GM18499 (cell line): Measurements from ENCODE around the gene OCA2.
"Not testable (repeated sequence)": the region's sequence is repeated elsewhere in the genome, so short reads cannot be mapped to it uniquely, and the experiment has no call there.

Experiments used
- ATAC-seq: cut with Tn5 transposase; IDR thresholded peaks from one replicate; pipeline ENCODE4 v1.9.1; 2021; ENCODE audit warnings: moderate number of reproducible peaks; ENCODE audit not compliant: insufficient read depth, unreplicated experiment

The OCA2 gene

GRCh38 chr15:27763514-27763913, 335.6 kb downstream of the OCA2 start:
- ATAC-seq: no peak

- ATAC-seq: no peak
These were observed 336.6 kb downstream of the OCA2 start for GRCh38 chr15:27762471-27762870.

GRCh38 chr15:27757052-27757451, 342.1 kb downstream of the OCA2 start:
- no peak for ATAC-seq

- ATAC-seq: no peak
These were observed 346.4 kb downstream of the OCA2 start for GRCh38 chr15:27752691-27753090.

GRCh38 chr15:27747997-27748396, 351.1 kb downstream of the OCA2 start:
- ATAC-seq: no peak

GRCh38 chr15:27746401-27746955, 352.6 kb downstream of the OCA2 start:
- ATAC-seq: no peak

GRCh38 chr15:27744641-27745040, 354.5 kb downstream of the OCA2 start:
- ATAC-seq: no peak

- no peak for ATAC-seq
These were observed 355.5 kb downstream of the OCA2 start for GRCh38 chr15:27743638-27744037.

- ATAC-seq: no peak
These were observed 356.2 kb downstream of the OCA2 start for GRCh38 chr15:27742751-27743477.

GRCh38 chr15:27741226-27741860, 357.8 kb downstream of the OCA2 start:
- no peak for ATAC-seq

- ATAC-seq: no peak
These were observed 364.2 kb downstream of the OCA2 start for GRCh38 chr15:27734785-27735495.

- no peak for ATAC-seq
These were observed 367.3 kb downstream of the OCA2 start for GRCh38 chr15:27731776-27732175.

- no peak for ATAC-seq
These were observed 368.2 kb downstream of the OCA2 start for GRCh38 chr15:27730868-27731267.

- ATAC-seq: no peak
These were observed 373.4 kb downstream of the OCA2 start for GRCh38 chr15:27725731-27726130.

GRCh38 chr15:27723821-27724220, 375.3 kb downstream of the OCA2 start:
- no peak for ATAC-seq

- ATAC-seq: no peak
These were observed 377.0 kb downstream of the OCA2 start for GRCh38 chr15:27722102-27722501.

- ATAC-seq: no peak
These were observed 384.4 kb downstream of the OCA2 start for GRCh38 chr15:27714675-27715074.

GRCh38 chr15:27713850-27714249, 385.3 kb downstream of the OCA2 start:
- not testable (repeated sequence) for ATAC-seq

GRCh38 chr15:27707257-27707656, 391.9 kb downstream of the OCA2 start:
- ATAC-seq: no peak

- no peak for ATAC-seq
These were observed 392.8 kb downstream of the OCA2 start for GRCh38 chr15:27706300-27706699.

- no peak for ATAC-seq
These were observed 394.1 kb downstream of the OCA2 start for GRCh38 chr15:27705056-27705455.
